HEK293T (cell line): Measurements from ENCODE around the gene NKAIN2.

ENCODE experiments used
- ARNT ChIP-seq: fragments of 450-650 bp; IDR thresholded peaks from 2 replicates; pipeline ENCODE4 v1.6.1; 2017; ENCODE audit warnings: mild to moderate bottlenecking
- FOXK2 ChIP-seq: fragments of 450-650 bp; IDR thresholded peaks from 2 replicates; pipeline ENCODE4 v1.6.1; 2016; ENCODE audit warnings: mild to moderate bottlenecking
- LEF1 ChIP-seq: fragments of 450-650 bp; IDR thresholded peaks from 2 replicates; pipeline ENCODE4 v1.6.1; 2017; ENCODE audit warnings: mild to moderate bottlenecking, borderline replicate concordance
- NFRKB ChIP-seq: fragments of 450-650 bp; IDR thresholded peaks from 2 replicates; pipeline ENCODE4 v1.6.1; 2016; ENCODE audit warnings: mild to moderate bottlenecking, moderate library complexity
- SP1 ChIP-seq: fragments of 450-650 bp; IDR thresholded peaks from 2 replicates; pipeline ENCODE4 v1.6.1; 2017
- SUZ12 ChIP-seq: fragments of 450-650 bp; IDR thresholded peaks from 2 replicates; pipeline ENCODE4 v1.6.1; 2016; ENCODE audit warnings: mild to moderate bottlenecking
- TARDBP ChIP-seq: fragments of 450-650 bp; IDR thresholded peaks from 2 replicates; pipeline ENCODE4 v1.6.1; 2016
- ZNF384 ChIP-seq: fragments of 450-650 bp; IDR thresholded peaks from 2 replicates; pipeline ENCODE4 v1.6.1; 2016

DNA sequence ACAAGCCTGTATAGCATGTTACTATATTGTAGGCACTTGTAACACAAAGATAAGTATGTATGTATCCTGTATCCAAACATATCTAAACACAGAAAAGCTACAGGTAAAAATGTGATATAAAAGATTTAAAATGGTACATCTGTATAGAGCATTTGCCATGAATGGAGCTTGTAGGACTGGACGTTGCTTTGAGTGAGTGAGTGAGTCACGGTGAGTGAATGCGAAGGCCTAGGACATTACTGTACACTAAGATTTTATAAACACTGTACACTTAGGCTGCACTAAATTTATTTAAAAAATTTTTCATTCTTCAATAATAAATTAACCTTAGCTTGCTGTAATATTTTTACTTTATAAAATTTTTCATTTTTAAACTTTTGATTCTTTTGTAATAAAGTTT is 136.9 kb downstream of the NKAIN2 start:
- no peak for TF ChIP-seq FOXK2
- TF ChIP-seq SUZ12 = no peak
- TF ChIP-seq SP1 = no peak
- TF ChIP-seq ARNT = no peak
- no peak for TF ChIP-seq TARDBP
- no peak for TF ChIP-seq ZNF384
- no peak for TF ChIP-seq NFRKB
- no peak for TF ChIP-seq LEF1
